Measurements from ENCODE around the gene PSMA1.

DNA sequence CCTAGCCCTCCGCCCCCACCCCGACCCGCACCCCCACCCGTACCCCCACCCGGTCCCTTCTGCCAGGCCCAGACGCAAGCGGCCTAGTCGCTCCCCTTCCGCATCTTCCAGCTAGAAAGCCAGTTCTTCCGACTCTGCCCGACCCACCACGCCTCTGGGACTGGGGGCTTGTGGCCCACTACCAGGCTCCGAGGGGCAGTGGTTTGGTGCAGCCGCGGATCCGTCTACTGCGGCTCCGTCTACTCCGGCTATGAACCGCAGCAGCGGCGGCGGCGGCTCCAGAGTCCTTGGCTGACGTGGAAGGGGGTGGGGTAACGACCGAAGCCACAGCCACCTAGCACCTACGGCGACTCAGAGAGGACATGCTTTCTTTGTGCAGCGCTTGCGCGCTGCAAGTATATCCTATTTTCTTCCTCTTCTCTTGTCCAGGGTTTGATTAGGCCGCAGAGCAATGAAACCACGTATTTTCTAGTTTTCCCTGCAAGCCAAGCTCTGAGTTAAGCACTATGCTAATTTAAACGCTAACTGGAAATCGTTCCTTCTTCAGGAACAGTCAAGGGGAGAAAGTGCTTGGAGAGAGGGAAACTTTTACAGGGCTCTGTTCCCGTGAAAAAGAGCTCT lies 20.5 kb downstream of the PSMA1 start, which contains the start of gene COPB1:
- TF ChIP-seq, protein P1, sequence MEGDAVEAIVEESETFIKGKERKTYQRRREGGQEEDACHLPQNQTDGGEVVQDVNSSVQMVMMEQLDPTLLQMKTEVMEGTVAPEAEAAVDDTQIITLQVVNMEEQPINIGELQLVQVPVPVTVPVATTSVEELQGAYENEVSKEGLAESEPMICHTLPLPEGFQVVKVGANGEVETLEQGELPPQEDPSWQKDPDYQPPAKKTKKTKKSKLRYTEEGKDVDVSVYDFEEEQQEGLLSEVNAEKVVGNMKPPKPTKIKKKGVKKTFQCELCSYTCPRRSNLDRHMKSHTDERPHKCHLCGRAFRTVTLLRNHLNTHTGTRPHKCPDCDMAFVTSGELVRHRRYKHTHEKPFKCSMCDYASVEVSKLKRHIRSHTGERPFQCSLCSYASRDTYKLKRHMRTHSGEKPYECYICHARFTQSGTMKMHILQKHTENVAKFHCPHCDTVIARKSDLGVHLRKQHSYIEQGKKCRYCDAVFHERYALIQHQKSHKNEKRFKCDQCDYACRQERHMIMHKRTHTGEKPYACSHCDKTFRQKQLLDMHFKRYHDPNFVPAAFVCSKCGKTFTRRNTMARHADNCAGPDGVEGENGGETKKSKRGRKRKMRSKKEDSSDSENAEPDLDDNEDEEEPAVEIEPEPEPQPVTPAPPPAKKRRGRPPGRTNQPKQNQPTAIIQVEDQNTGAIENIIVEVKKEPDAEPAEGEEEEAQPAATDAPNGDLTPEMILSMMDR (IDR thresholded peaks at IDR 0.05; ENCODE audit: borderline replicate concordance, extremely low read depth, low read length, poor library complexity, severe bottlenecking), result no peak
- no peak for TF ChIP-seq EZH2 (IDR thresholded peaks at IDR 0.05; ENCODE audit: borderline replicate concordance, low read depth, low read length, severe bottlenecking)
